GM18861 (cell line): ENCODE data around the gene DHX38.

Experiments
- ATAC-seq: cut with Tn5 transposase; IDR thresholded peaks from one replicate; pipeline ENCODE4 v1.9.1; 2021; ENCODE audit not compliant: unreplicated experiment

The DHX38 gene

GRCh38 chr16:72083778-72084404 is 9.8 kb upstream of the DHX38 start:
- ATAC-seq, result no peak

DNA sequence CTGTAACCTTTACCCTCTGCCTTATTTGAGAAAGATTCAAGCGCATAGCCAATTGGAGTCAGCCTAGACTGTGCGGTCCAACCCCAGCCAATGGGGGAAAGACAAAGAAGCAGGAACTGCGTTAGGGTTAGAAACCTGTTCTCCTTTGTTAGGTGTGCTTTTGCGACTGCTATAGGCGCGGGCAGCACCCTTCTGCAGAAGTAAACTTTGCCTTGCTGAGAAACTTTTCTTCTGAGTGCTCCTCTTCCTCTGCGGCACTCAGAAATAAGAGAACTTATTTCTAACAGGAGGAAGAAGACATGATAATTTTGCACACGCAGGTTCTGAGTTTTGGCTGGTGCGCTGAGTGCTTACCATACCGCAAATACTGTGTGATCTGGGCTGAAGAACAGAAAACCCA is 9.2 kb upstream of the DHX38 start:
- no peak for ATAC-seq

DNA sequence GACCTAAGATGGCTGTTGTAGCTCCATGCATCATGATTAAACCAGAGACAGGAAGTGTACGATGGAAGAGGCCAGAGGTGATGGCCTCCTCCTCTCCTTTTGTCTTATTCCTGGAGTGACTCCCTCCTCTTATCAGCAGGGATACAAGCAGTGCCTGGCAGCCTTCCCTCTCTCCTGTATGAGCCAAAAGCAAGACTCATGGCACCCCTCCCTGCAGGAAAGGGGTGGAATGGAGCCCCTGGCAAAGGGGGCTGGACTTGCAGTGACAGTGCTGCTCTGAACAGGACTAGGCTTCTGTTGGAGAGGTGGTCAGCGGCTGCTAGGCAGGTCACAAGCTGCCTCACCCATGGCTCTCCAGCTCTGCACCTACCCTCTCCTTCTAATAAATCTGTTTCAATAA is 8.6 kb upstream of the DHX38 start:
- ATAC-seq, result no peak

DNA sequence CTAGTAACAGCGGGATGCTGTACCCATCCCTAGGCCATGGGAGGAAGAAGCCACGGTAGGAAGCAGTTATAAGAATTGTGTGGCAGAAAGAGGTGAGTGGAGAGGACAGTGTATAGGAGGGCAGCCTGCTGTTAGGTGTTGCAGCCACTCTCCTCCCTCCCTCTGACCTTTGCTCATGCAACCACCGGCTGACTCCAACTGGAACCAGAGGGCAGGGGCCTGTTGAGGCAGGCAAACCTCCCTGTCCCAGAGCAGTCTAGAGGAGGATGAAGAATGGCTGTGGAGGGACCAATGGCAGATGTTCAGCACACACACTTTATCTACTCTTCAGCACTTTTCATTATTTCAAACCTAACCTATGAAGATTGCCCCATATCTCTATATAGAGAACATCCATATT is 2.4 kb upstream of the DHX38 start:
- ATAC-seq, result no peak

GRCh38 chr16:72092832-72093447 is 707 bp upstream of the DHX38 start:
- no peak for ATAC-seq

GRCh38 chr16:72094266-72094610 is 591 bp downstream of the DHX38 start:
- no peak for ATAC-seq

DNA sequence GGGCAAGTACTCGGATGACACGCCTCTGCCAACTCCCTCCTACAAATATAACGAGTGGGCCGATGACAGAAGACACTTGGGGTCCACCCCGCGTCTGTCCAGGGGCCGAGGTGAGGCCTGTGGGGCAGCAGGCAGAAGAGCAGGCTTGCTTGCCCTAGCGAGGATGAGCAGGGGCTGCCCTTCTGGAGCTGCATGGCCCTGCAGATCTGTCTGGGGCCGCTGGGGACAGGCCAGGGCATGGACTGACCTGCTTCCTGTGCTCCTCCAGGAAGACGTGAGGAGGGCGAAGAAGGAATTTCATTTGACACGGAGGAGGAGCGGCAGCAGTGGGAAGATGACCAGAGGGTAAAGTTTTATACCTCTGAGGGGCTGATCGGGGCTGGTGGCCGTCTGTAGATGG is 5.3 kb downstream of the DHX38 start:
- ATAC-seq, result no peak

DNA sequence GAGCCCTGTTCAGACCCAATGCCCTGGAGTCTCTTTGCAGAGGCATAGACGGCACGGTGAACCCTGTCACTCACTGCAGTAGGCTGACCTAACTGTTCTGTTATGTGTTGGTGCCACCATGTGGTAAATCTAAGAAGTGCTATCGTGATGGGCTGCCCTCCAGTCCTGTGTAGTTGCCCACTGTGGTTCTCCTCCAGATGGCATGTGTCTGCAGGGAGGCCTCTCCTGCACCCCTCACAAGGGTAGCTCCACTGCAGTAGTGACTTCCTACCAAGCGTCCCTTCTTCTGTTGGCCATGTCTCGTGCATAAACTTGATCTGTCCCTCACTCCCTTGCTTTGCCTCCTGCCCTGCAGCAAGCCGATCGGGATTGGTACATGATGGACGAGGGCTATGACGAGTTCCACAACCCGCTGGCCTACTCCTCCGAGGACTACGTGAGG is 5.8 kb downstream of the DHX38 start:
- peak; percentile 83 for ATAC-seq

DNA sequence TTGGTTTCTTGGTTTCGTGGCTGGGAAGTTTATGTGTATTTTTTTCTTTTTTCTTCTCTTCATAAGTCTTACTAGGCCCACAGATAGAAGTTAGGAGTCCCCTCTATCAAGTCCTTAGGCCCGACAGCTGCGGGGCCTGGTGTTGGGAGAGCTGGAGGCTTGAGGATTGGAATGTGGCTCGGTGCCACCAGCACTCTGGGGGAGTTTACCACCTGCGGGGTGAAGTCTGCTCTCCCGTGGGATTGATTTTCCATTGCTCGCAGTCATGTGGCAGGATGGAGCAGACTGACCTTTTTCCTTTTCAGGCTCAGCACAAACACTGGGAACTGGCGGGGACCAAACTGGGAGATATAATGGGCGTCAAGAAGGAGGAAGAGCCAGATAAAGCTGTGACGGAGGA is 7.5 kb downstream of the DHX38 start:
- ATAC-seq, result no peak

- no peak for ATAC-seq
These were observed 11.3 kb downstream of the DHX38 start for GRCh38 chr16:72104905-72105304.

DNA sequence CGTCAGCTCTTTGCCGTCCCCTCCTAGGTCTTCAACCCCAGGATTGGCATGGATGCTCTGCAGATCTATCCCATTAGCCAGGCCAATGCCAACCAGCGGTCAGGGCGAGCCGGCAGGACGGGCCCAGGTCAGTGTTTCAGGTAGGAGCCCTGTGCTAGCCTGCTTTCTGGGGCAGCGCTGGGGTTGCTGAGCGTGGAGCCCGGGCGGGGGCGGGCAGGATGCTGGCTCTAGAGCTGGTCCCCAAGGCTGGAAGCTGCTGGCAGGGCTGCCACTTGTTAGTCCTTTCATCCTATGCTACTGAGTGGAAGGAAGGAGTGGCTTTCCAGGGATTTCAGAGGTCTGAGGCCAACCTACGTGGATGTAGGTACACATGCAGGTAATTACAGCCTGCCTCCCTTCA is 12.3 kb downstream of the DHX38 start:
- no peak for ATAC-seq

GRCh38 chr16:72107371-72107770 is 13.7 kb downstream of the DHX38 start:
- no peak for ATAC-seq

- no peak for ATAC-seq
These were observed 14.9 kb downstream of the DHX38 start for GRCh38 chr16:72108353-72109102.

DNA sequence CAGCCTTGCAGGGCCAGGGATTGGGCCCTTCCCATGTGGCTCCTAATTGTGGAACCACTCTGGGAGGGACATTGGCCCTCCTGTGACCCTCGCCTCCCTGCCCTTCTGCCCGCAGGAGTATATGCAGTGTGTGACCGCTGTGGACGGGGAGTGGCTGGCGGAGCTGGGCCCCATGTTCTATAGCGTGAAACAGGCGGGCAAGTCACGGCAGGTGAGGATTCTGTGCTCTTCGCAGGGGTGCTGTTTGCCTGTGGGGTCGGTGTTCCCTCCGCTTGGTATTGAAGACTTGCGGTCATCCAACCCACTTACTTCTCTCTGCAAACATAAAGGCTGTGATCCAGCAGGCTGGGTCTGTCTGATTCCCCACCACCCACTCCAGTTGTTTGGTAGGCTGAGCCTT is 15.7 kb downstream of the DHX38 start:
- ATAC-seq, result no peak

DNA sequence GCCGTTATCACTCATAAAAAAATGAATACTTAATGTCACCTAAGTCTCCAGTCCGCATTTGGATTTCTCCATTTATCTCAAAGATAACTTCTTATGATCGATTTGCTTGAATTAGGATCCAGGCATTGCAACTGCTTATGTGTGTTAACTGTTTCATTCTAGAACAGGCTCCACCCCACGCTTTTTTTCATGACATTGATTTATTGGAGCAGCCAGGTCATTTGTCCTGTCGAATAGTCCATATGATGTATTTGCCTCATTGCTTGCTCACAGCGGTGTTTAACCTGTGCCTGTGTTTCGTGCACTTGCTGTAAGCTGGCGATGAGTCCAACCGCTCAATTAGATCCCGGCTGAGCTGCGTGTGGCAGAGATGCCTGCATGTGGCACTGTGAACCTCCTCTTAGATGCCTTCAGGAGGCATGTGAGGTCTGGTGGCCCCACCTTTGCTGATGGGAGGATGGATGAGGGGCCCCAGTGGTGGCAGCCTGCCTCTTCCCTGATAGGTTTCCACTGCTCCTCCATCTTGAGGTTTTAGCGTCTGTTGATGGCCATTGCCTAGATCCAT is 16.4 kb downstream of the DHX38 start:
- no peak for ATAC-seq

DNA sequence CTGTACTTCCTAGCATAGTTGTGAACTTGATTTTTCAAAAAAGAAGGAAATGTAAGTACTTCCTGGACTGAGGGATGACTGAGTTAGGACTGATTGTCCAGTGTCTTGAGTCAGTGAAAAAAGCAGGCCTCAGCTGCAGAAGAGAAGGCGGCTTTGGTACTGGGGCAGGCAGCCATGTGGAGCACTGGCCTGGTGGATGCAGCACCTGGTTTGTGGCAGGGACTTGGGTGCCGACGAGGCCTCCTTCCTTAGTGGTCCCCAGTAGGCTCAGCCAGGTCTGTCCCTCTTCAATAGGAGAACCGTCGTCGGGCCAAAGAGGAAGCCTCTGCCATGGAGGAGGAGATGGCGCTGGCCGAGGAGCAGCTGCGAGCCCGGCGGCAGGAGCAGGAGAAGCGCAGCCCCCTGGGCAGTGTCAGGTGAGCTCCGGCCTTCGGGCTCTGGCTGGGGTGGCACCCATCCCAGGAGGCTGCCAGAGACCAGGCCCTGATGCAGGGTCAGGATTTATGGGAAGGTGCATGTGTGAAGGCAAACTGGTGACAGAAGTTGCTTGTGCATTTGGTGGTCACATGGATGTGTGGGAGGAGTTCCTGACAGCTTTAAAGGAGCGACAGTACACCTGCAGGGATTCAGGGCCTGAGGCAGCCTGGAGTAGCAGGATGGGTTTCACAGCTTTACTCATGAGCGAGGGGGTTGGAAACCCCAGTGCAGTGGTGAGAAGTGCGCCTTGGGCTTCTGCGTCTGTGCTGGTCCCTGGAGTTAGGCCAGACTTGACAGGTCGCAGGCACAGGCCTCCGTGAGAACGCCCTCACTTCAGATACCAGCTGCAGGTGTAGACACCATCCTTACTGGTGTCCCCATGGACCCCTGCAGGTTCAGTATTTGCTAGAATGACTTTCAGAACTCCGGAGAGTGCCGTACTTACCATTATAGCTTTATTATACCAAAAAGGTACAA is 17.3 kb downstream of the DHX38 start:
- ATAC-seq, result no peak

DNA sequence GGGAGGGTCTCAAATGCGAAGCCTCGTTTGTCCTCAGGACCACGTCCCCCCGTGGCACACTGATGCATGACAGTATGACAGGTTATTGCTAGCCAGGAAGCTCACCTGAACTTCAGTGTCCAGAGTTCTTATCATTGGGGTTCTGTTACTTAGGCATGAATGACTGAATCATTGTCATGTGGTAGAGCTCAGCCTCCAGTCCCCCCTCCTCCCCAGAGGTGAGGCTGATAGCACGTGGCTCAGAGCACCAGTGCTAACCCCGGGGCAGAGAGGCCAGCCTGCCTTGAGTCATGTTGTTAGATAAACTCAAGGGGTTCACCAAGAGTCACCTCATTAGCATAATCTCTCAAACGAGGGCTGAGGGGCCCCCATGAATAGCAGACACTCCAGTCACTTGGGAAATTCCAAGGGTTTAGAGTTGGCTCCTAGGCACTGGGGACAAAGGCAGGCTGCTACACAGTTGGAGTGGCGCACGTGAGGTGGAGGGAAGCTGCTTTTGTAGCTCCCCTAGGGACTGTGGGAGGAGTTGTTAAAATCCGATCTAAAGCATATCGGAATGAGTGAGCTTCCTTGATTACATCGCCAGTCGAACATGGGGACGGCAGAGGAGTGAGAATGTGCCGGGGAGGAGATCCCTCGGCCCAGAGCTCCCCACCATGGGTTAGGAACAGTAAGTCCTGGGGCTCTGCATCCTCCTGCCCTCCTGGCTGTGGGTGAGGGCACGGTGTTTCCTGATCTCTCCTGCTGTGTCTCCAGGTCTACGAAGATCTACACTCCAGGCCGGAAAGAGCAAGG is 18.2 kb downstream of the DHX38 start:
- ATAC-seq, result no peak

GRCh38 chr16:72112452-72112792 is 18.8 kb downstream of the DHX38 start:
- ATAC-seq, result no peak

GRCh38 chr16:72112906-72113615 is 19.4 kb downstream of the DHX38 start:
- no peak for ATAC-seq

- no peak for ATAC-seq
These were observed 19.9 kb downstream of the DHX38 start for GRCh38 chr16:72113616-72113945.
